Caco-2 (cell line): ENCODE measurements around the gene CACNA1A. TPM values are rescaled to one million over a fixed set of nuclear protein-coding genes. Genes with fewer than 3 reads are reported as not detected.

Experiments used
- BruUV-seq: library from RNA; stranded (reverse); fragments of 400-500 nt; replicated peaks from 2 replicates; lab custom pipeline; 2021; lab: Mats Ljungman, UMichigan
- CTCF ChIA-PET: fragments of 300-600 bp; sonication (Branson Sonifier 250); formaldehyde crosslinking; loops from one replicate; lab custom pipeline; 2022; ENCODE audit warnings: antibody characterized with exemption; lab: Charles Lee
- POLR2A ChIA-PET: fragments of 300-600 bp; sonication (Branson Sonifier 250); formaldehyde crosslinking; loops from one replicate; lab custom pipeline; 2022; ENCODE audit warnings: antibody characterized with exemption; lab: Charles Lee
- DNase-seq, 2 experiments: peaks; one replicate each; pipeline versions ENCODE4 v3.0.0 to v3.0.0-alpha.2; 2020 to 2022
- H3K27me3 ChIP-seq: replicated peaks from 2 replicates; pipeline ENCODE4 v1.6.0; 2011; ENCODE audit warnings: low read length; ENCODE audit not compliant: control insufficient read depth, insufficient read depth
- H3K36me3 ChIP-seq: 2 replicates; pipeline ENCODE4 v1.5.1; 2011; ENCODE audit warnings: low read length; ENCODE audit not compliant: control insufficient read depth, insufficient read depth
- H3K4me1 ChIP-seq: fragments of 250-450 bp; sonication (Bioruptor Pico); 2 replicates; pipeline ENCODE4 v1.5.1; 2020; ENCODE audit warnings: mild to moderate bottlenecking
- H3K4me3 ChIP-seq: 2 replicates; pipeline ENCODE4 v1.5.1; 2011; ENCODE audit warnings: low read depth, mild to moderate bottlenecking, control low read depth, low read length
- H3K9me3 ChIP-seq: fragments of 250-450 bp; sonication (Bioruptor Pico); 2 replicates; pipeline ENCODE4 v1.5.1; 2020; ENCODE audit warnings: mild to moderate bottlenecking, moderate library complexity
- H3K27ac Mint-ChIP-seq: one replicate; pipeline ENCODE4 v1.8.0; 2022; ENCODE audit warnings: mixed read lengths; ENCODE audit not compliant: unreplicated experiment
- H3K27me3 Mint-ChIP-seq: one replicate; pipeline ENCODE4 v1.8.0; 2022; ENCODE audit warnings: mixed read lengths; ENCODE audit not compliant: insufficient read depth, unreplicated experiment
- H3K36me3 Mint-ChIP-seq: one replicate; pipeline ENCODE4 v1.8.0; 2022; ENCODE audit warnings: mild to moderate bottlenecking, mixed read lengths; ENCODE audit not compliant: insufficient read depth, unreplicated experiment
- H3K4me1 Mint-ChIP-seq: one replicate; pipeline ENCODE4 v1.8.0; 2022; ENCODE audit warnings: low read depth, mixed read lengths; ENCODE audit not compliant: unreplicated experiment
- H3K4me3 Mint-ChIP-seq: one replicate; pipeline ENCODE4 v1.8.0; 2022; ENCODE audit warnings: mild to moderate bottlenecking, moderate library complexity, mixed read lengths; ENCODE audit not compliant: unreplicated experiment
- H3K9me3 Mint-ChIP-seq: one replicate; pipeline ENCODE4 v1.8.0; 2022; ENCODE audit warnings: mixed read lengths; ENCODE audit not compliant: unreplicated experiment
- intact Hi-C: fragments of 100-400 bp; cut with micrococcal nuclease; formaldehyde crosslinking; loops from one replicate; pipeline ENCODE4 v1.10.0; 2022; ENCODE audit not compliant: unreplicated experiment
- total RNA-seq: library from RNA; stranded (reverse); gene quantifications from 2 replicates; pipeline ENCODE4 v1.2.3, GENCODE V29; 2022
- TF ChIP-seq, protein P1 (sequence below), 2 experiments: fragments of 200-600 bp in 1 of 2; IDR thresholded peaks; 1 replicate in 1 of 2; 2 replicates in 1 of 2; pipeline versions ENCODE4 v1.5.1 to v1.8.0; 2011 to 2022; ENCODE audit warnings: antibody characterized with exemption in 1 of 2, control low read depth in 1 of 2, inconsistent platforms in 1 of 2, low read depth in 1 of 2, low read length in 1 of 2, mild to moderate bottlenecking in 1 of 2, moderate library complexity in 1 of 2; ENCODE audit not compliant: insufficient read depth in 1 of 2, severe bottlenecking in 1 of 2, unreplicated experiment in 1 of 2

CACNA1A gene
- total RNA-seq, 1 experiment from 2014 or later, result not detected

DNA sequence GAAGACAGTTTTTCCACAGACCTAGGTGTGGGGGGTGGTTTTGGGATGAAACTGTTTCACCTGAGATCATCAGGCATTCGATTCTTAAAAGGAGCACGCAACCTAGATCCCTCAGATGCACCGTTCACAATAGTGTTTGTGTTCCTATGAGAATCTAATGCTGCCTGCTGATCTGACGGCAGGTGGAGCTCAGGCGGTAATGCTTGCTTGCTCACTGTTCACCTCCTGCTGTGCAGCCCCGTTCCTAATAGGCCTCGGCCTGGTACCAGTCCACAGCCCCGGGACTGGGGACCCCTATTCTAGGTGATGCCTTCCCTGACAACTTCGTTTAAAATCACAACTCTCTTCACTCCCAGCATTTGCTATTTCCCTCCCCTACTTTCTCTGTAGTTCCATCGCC lies 206.4 kb downstream of the CACNA1A start:
- no peaks in the 10 kb centered on the region for H3K9me3 ChIP-seq
- H3K27me3 ChIP-seq, result no peaks in the 10 kb centered on the region
- Mint-ChIP-seq H3K27ac (no peak overlapping the region), H3K4me1 (no peaks in the 10 kb centered on the region), H3K27me3 (peaks cover 6% of the 10 kb centered on the region), H3K4me3 (no peak overlapping the region), H3K9me3 (no peaks in the 10 kb centered on the region), H3K36me3 (no peaks in the 10 kb centered on the region)
- BruUV-seq, result no TSS peak
- TF ChIP-seq, protein P1, sequence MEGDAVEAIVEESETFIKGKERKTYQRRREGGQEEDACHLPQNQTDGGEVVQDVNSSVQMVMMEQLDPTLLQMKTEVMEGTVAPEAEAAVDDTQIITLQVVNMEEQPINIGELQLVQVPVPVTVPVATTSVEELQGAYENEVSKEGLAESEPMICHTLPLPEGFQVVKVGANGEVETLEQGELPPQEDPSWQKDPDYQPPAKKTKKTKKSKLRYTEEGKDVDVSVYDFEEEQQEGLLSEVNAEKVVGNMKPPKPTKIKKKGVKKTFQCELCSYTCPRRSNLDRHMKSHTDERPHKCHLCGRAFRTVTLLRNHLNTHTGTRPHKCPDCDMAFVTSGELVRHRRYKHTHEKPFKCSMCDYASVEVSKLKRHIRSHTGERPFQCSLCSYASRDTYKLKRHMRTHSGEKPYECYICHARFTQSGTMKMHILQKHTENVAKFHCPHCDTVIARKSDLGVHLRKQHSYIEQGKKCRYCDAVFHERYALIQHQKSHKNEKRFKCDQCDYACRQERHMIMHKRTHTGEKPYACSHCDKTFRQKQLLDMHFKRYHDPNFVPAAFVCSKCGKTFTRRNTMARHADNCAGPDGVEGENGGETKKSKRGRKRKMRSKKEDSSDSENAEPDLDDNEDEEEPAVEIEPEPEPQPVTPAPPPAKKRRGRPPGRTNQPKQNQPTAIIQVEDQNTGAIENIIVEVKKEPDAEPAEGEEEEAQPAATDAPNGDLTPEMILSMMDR (IDR thresholded peaks at IDR 0.05; ENCODE audit: insufficient read depth in 1 of 2, low read depth in 1 of 2, low read length in 1 of 2, severe bottlenecking in 1 of 2, unreplicated experiment in 1 of 2), result no peak
- H3K4me3 ChIP-seq, result no peak overlapping the region
- intact Hi-C loops, result no loop called here
- ChIA-PET POLR2A (no interaction called here), CTCF (no interaction called here)
- no peaks in the 10 kb centered on the region for H3K36me3 ChIP-seq
- no peaks in the 10 kb centered on the region for H3K4me1 ChIP-seq
- no peak for DNase-seq

DNA sequence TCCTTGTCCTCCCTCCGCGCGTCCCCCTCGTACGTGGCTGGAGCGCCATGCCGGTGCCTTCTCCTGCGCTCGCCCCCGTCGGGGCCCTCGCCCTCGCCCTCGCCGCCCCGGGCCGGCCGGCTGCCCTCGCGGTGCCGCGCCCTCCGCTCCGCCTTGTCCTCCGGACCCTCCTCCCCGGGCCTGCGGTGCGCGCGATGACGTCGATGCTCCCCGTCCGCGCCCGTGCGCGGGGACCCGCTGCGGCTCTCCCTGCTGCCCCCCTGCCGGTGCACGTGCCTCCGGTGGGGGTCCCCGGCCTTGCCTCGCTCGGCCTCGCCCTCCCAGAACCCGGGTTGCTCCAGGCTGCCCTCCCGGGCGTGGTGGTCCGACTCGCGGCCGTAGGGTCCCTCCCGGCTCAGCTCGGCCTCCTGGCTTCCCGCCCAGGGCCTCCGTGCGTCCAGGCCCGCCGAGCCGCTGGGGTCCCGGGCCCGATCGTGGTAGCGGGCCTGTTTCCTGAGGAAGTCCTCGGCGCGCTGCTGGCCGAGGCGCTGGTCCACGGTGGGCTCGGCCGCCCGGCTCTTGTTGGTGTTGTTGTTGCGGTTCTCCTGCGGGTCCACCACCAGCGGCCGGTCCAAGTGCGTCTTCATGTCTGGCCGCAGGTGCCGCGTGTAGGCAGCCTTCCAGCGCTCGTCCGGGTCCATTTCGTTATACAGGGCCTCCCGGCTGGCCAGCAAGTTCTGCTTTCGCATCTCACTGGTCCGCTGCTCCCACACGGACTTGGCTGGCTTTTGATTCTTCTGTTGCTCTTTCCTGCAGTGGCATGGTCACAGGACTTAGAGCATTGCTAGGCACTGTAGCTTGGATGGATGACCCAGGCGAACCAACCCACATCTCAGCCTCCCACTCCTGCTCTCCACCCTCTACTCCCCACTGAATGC lies 207.5 kb downstream of the CACNA1A start:
- DNase-seq, result no peak
- TF ChIP-seq, protein P1 (IDR thresholded peaks at IDR 0.05; ENCODE audit: insufficient read depth in 1 of 2, low read depth in 1 of 2, low read length in 1 of 2, severe bottlenecking in 1 of 2, unreplicated experiment in 1 of 2), result no peak
- Histone ChIP-seq H3K27me3 (no peaks in the 10 kb centered on the region), H3K4me3 (no peak overlapping the region), H3K9me3 (no peaks in the 10 kb centered on the region), H3K36me3 (no peaks in the 10 kb centered on the region), H3K4me1 (no peaks in the 10 kb centered on the region)
- intact Hi-C loops, result no loop called here
- BruUV-seq, result no TSS peak
- H3K27me3 Mint-ChIP-seq, result peaks cover 6% of the 10 kb centered on the region
- no peaks in the 10 kb centered on the region for H3K9me3 Mint-ChIP-seq
- no peaks in the 10 kb centered on the region for H3K4me1 Mint-ChIP-seq
- CTCF ChIA-PET, result no interaction called here
- H3K27ac Mint-ChIP-seq, result no peak overlapping the region
- POLR2A ChIA-PET, result no interaction called here
- no peak overlapping the region for H3K4me3 Mint-ChIP-seq
- H3K36me3 Mint-ChIP-seq, result no peaks in the 10 kb centered on the region

DNA sequence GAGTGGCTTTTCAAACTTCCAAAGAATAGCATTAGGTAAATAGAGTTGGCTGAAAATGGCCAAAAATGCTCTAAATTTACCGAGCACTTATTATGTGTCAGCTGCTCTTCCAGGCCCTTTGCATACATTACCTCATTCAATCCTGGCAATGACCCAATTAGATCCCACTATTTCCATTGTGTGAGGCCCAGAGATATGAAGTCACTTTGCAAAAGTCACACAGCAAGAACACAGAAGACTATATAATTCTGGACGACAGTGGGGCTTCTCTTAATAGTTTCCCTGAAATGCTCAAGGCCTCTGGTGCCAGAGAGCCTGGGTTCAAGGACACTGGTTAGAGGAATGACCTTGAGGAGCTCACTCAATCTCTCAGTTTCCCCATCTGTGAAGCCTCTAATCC lies 209.3 kb downstream of the CACNA1A start:
- no peaks in the 10 kb centered on the region for H3K4me1 Mint-ChIP-seq
- H3K9me3 Mint-ChIP-seq, result no peaks in the 10 kb centered on the region
- Histone ChIP-seq H3K4me3 (no peak overlapping the region), H3K9me3 (no peaks in the 10 kb centered on the region), H3K4me1 (no peaks in the 10 kb centered on the region), H3K27me3 (no peaks in the 10 kb centered on the region), H3K36me3 (no peaks in the 10 kb centered on the region)
- ChIA-PET CTCF (no interaction called here), POLR2A (no interaction called here)
- H3K4me3 Mint-ChIP-seq, result no peak overlapping the region
- H3K27me3 Mint-ChIP-seq, result peaks cover 4% of the 10 kb centered on the region
- TF ChIP-seq, protein P1 (IDR thresholded peaks at IDR 0.05; ENCODE audit: insufficient read depth in 1 of 2, low read depth in 1 of 2, low read length in 1 of 2, severe bottlenecking in 1 of 2, unreplicated experiment in 1 of 2), result no peak
- BruUV-seq, result no TSS peak
- H3K36me3 Mint-ChIP-seq, result no peaks in the 10 kb centered on the region
- intact Hi-C loops, result no loop called here
- H3K27ac Mint-ChIP-seq, result no peak overlapping the region
- DNase-seq, result no peak
